Hepatocyte (in vitro differentiated cells): ENCODE data around the gene EHD1. TPM values are rescaled to one million over a fixed set of nuclear protein-coding genes. Genes with fewer than 3 reads are reported as not detected.

ENCODE experiments used
- DNase-seq: peaks from one replicate; pipeline ENCODE4 v3.0.0-alpha.2; 2016; ENCODE audit warnings: low spot score
- H2AFZ ChIP-seq: fragments of 200-600 bp; sonication (generic); 2 replicates; pipeline ENCODE4 v1.6.0; 2016; ENCODE audit warnings: antibody characterized with exemption, mild to moderate bottlenecking
- H3K27ac ChIP-seq: fragments of 200-600 bp; sonication (generic); 2 replicates; pipeline ENCODE4 v1.5.1; 2016; ENCODE audit warnings: mild to moderate bottlenecking
- H3K27me3 ChIP-seq: fragments of 200-600 bp; sonication (generic); 2 replicates; pipeline ENCODE4 v1.6.1; 2016
- H3K36me3 ChIP-seq: fragments of 200-600 bp; sonication (generic); replicated peaks from 2 replicates; pipeline ENCODE4 v1.5.1; 2016; ENCODE audit warnings: low read depth; ENCODE audit not compliant: insufficient read depth
- H3K4me1 ChIP-seq: fragments of 200-600 bp; sonication (generic); 2 replicates; pipeline ENCODE4 v1.5.1; 2016; ENCODE audit warnings: mild to moderate bottlenecking, moderate library complexity; ENCODE audit not compliant: insufficient read depth
- H3K4me2 ChIP-seq: fragments of 200-600 bp; sonication (generic); 2 replicates; pipeline ENCODE4 v1.6.0; 2016
- H3K4me3 ChIP-seq: fragments of 200-600 bp; sonication (generic); 2 replicates; pipeline ENCODE4 v1.5.1; 2016; ENCODE audit warnings: mild to moderate bottlenecking
- H3K79me2 ChIP-seq: fragments of 200-600 bp; sonication (generic); 2 replicates; pipeline ENCODE4 v1.6.0; 2017; ENCODE audit warnings: mild to moderate bottlenecking
- H3K9me2 ChIP-seq: fragments of 200-600 bp; sonication (generic); replicated peaks from 2 replicates; pipeline ENCODE4 v1.6.0; 2017; ENCODE audit warnings: mild to moderate bottlenecking; ENCODE audit not compliant: insufficient read depth
- H3K9me3 ChIP-seq: fragments of 200-600 bp; sonication (generic); 2 replicates; pipeline ENCODE4 v1.5.1; 2016; ENCODE audit warnings: low read depth, mild to moderate bottlenecking
- H4K20me1 ChIP-seq: fragments of 200-600 bp; sonication (generic); 2 replicates; pipeline ENCODE4 v1.6.0; 2016; ENCODE audit warnings: mild to moderate bottlenecking; ENCODE audit not compliant: insufficient read depth, poor library complexity, severe bottlenecking
- EZH2 ChIP-seq: fragments of 200-600 bp; sonication (generic); IDR thresholded peaks from 2 replicates; pipeline ENCODE4 v1.6.1; 2016; ENCODE audit warnings: antibody characterized with exemption, mild to moderate bottlenecking, borderline replicate concordance
- EZH2phosphoT487 ChIP-seq: fragments of 200-600 bp; sonication (generic); IDR thresholded peaks from one replicate; pipeline ENCODE4 v1.6.1; 2018; ENCODE audit warnings: antibody characterized with exemption, mild to moderate bottlenecking, low read depth, moderate library complexity; ENCODE audit not compliant: unreplicated experiment, severe bottlenecking
- WGBS: methylation state at CpG from one replicate; pipeline ENCODE4 v1.1.6; 2016; ENCODE audit warnings: low lambda C conversion rate; ENCODE audit errors: missing lambda C conversion rate; 5-methylcytosine and 5-hydroxymethylcytosine counted together
- polyA plus RNA-seq: library from polyadenylated mRNA; unstranded; fragments of >200 nt; fragmentation: Nextera tagmentation; extraction: Ambion mirVana; gene quantifications from 2 replicates; pipeline ENCODE4 v1.2.1, GENCODE V29; 2016
- total RNA-seq: library from RNA; depleted of rRNA; stranded (reverse); fragments of >200 nt; gene quantifications from 2 replicates; pipeline ENCODE4 v1.2.3, GENCODE V29; 2014
- TF ChIP-seq, protein P1 (sequence below): fragments of 200-600 bp; sonication (generic); IDR thresholded peaks from 2 replicates; pipeline ENCODE4 v1.5.1; 2016; ENCODE audit warnings: antibody characterized with exemption, mild to moderate bottlenecking; ENCODE audit not compliant: poor library complexity

Gene EHD1
- total and polyA plus RNA-seq, 2 experiments from 2014 or later: 52.4 to 69.5 TPM

DNA sequence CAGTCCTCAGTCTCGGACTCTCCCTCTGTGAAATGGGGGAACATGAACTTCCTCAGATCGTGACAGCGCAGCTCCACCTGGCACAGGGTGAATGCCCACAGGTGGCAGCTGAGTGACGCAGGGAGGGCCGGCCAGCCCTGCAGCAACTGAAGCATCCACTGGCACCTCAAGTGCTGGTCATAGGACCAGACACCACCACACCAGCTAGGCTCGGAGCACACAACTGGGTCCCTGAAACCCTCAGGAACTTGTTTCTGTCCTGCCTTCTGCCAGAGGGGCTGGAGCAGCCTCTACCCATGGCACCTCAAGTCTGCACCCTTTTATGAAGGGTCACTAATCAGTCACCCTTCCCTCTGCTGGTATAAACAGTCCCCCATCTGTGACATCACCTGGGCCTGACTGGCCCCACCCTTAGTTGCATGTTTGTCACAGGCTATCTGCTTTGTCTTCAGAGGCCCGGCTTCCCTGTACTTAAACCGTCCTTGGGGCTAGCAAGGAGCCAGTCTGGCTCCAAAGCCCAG is 26.5 kb downstream of the EHD1 start:
- Histone ChIP-seq H3K9me2 (no peaks in the 10 kb centered on the region), H3K4me1 (peaks cover 30% of the 10 kb centered on the region), H3K4me2 (no peak overlapping the region), H3K27me3 (no peaks in the 10 kb centered on the region), H4K20me1 (no peaks in the 10 kb centered on the region), H3K4me3 (no peak overlapping the region), H3K9me3 (no peaks in the 10 kb centered on the region), H2AFZ (no peak overlapping the region), H3K27ac (peak overlapping the region; percentile 58), H3K79me2 (peaks cover 7% of the 10 kb centered on the region), H3K36me3 (no peaks in the 10 kb centered on the region)
- WGBS: 88% methylated on average over 8 of the region's 8 CpGs
- TF ChIP-seq, protein P1, sequence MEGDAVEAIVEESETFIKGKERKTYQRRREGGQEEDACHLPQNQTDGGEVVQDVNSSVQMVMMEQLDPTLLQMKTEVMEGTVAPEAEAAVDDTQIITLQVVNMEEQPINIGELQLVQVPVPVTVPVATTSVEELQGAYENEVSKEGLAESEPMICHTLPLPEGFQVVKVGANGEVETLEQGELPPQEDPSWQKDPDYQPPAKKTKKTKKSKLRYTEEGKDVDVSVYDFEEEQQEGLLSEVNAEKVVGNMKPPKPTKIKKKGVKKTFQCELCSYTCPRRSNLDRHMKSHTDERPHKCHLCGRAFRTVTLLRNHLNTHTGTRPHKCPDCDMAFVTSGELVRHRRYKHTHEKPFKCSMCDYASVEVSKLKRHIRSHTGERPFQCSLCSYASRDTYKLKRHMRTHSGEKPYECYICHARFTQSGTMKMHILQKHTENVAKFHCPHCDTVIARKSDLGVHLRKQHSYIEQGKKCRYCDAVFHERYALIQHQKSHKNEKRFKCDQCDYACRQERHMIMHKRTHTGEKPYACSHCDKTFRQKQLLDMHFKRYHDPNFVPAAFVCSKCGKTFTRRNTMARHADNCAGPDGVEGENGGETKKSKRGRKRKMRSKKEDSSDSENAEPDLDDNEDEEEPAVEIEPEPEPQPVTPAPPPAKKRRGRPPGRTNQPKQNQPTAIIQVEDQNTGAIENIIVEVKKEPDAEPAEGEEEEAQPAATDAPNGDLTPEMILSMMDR: no peak
- TF ChIP-seq EZH2 (no peak), EZH2phosphoT487 (no peak)
- DNase-seq: no peak

DNA sequence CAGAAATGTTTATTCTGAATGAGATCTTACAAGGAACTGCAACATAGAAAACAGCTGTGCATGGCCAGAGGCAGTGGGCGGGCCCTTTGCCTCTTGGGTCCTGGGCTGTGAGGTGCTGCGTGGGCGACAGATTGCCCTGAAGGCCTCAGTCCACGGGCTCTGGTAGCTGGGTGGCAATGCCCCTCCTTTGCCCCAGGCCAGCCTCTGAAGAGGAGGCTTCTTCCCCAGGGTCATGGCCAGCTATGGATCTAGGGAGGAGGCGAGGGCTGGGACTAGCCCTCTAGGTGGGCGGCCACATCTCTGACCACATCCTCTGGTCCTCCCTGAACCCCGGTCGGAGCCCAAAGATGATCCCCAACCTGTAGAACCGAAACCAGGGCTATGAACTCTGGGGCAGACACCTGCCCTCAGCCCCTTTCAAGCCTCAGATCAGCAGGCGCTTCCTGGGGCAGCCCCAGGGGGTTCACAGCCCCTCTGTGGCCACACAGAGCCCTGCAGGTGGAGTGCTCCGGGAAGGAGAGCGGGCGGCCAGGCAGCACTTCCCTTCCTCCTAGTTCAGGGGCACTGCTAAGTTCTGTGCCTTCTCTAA is 27.3 kb downstream of the EHD1 start:
- 70% methylated on average over 13 of the region's 13 CpGs for WGBS
- no peak for DNase-seq
- no peak overlapping the region for H3K4me3 ChIP-seq
- H3K79me2 ChIP-seq: peaks cover 4% of the 10 kb centered on the region
- H3K4me2 ChIP-seq: no peak overlapping the region
- H3K9me3 ChIP-seq: no peaks in the 10 kb centered on the region
- TF ChIP-seq, protein P1: no peak
- TF ChIP-seq EZH2phosphoT487 (no peak), EZH2 (no peak)
- H4K20me1 ChIP-seq: no peaks in the 10 kb centered on the region
- H3K9me2 ChIP-seq: no peaks in the 10 kb centered on the region
- H3K27me3 ChIP-seq: no peaks in the 10 kb centered on the region
- H3K4me1 ChIP-seq: peaks cover 22% of the 10 kb centered on the region
- peak overlapping the region; percentile 58 for H3K27ac ChIP-seq
- no peak overlapping the region for H2AFZ ChIP-seq
- H3K36me3 ChIP-seq: no peaks in the 10 kb centered on the region

DNA sequence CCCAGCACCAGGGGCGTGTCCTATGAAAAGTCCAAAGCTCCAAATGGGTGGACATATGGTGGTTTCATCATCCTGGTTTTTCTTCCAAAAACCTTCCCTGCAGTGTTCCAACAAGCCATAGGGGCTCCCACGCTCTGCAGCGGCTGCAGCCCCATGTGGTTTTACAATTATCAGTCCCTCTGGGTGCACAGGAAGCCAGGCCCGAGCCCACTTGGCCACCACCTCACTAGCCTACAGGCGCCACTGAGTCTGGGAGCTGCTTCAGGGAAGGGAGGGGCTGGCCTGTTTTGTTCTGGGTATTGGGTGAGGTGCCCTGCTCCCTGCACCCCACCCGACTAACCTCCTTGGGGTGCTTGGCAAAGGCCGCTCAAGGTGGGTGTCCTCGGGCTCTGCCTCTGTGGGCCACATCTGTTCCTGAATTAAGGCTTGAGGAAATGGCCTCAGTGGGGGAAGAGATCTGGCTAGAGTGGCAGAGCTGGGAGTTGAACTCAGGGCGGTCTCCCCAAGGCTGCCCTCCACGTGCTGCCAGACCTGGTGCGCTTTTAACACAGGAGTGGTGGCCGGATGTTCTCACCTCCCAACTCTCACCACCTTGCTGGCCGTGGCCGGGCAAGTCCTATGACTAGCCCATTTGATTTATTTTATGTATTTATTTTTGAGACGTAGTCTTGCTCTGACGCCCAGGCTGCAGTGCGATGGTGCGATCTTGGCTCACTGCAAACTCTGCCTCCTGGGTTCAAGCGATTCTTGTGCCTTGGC is 28.6 kb downstream of the EHD1 start:
- Histone ChIP-seq H3K4me2 (no peak overlapping the region), H3K36me3 (no peaks in the 10 kb centered on the region), H3K4me1 (peaks cover 9% of the 10 kb centered on the region), H3K27ac (no peak overlapping the region), H3K27me3 (no peaks in the 10 kb centered on the region), H3K4me3 (no peak overlapping the region), H3K9me2 (no peaks in the 10 kb centered on the region), H4K20me1 (no peaks in the 10 kb centered on the region), H3K79me2 (no peaks in the 10 kb centered on the region), H3K9me3 (no peaks in the 10 kb centered on the region), H2AFZ (no peak overlapping the region)
- WGBS: 90% methylated on average over 18 of the region's 19 CpGs
- no peak for TF ChIP-seq EZH2
- no peak for TF ChIP-seq EZH2phosphoT487
- TF ChIP-seq, protein P1: no peak
- no peak for DNase-seq
